Kidney capillary endothelial cell (primary cell): ENCODE measurements around the gene BRD2.

ENCODE experiments used
- DNase-seq: peaks from one replicate; pipeline ENCODE4 v3.0.0-alpha.2; 2018; ENCODE audit warnings: low spot score

The BRD2 gene

DNA sequence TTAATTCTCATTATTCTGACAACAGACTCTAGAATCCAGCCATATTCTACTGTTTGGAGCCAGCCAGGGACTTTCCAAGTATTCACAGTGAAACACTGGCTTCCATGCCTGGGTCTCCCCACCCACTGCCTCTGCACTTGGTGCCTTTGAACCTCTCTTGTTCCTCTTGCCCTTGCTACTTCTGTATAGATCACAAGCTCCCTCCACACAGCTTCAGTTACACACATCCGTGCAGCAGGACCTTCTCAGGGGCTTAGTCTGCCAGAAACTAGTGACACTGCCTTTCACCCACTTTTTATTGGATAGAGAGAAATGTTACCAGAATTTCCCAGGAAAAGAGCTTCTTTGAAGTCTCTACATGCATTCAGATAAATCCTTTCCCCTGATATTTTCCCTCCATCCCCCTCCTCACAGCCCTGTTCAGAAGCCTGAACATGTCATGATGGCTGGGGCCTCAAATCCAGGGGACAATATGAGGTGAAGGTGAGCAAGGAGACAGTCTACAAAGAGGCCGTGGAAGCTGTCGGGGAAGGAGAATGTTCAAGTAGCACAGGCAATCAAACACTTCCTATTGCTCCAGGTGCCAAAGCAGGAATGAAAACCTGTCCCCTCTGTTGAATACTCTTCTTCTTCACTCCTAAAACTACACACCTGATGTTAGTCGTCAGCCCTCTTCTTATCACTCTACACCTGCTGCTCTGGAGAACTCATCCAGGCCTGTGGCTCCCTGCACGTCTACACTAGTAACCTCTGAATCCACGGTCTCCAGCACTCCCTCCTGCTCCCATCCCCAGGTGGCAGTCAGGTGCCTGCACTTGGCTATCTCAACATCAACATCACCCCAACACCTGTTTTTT lies 61.2 kb downstream of the BRD2 start:
- DNase-seq = no peak

- DNase-seq = no peak
Observed at GRCh38 chr6:33030245-33030644, 61.9 kb downstream of the BRD2 start.
